ENCODE data around the gene RHOD.

The RHOD gene

GRCh38 chr11:67056267-67057204, at the start of gene RHOD:
Gene RHOD, plus strand, starts transcription at chr11:67056847. Its CDS starts 56 bp downstream, at chr11:67056903.
- Mint-ChIP-seq H3K4me3 (peak within 1 kb of the TSS; percentile 74), H3K4me1 (peaks cover 13% of the 10 kb centered on the region), H3K27ac (peak within 1 kb of the TSS; percentile 65), H3K36me3 (no peaks in the 10 kb centered on the region), H3K27me3 (peaks cover 4% of the 10 kb centered on the region), H3K9me3 (no peaks in the 10 kb centered on the region)

DNA sequence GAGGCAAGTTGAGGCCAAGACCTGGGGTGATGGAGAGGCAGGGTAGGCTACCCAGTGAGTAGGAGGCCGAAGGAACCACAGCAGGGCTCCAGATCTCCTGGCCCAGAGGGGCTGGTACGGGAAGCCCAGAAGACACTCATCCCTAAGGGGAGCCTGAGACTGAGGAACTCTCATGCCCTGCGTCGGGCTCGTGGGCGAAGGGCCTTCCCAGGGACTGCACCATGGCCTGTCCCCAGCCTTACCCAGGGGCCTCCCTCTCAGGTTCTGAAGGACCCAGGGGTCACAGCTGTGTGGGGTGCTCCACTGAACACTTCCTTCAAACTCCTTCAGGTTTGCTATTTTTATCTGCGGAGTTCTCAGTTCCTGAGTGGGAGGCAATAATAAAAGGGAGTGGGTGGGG, 49.5 kb upstream of the RHOD start:
- Mint-ChIP-seq H3K27ac (no peak overlapping the region), H3K9me3 (no peaks in the 10 kb centered on the region), H3K36me3 (no peaks in the 10 kb centered on the region), H3K27me3 (no peaks in the 10 kb centered on the region), H3K4me1 (peaks cover 5% of the 10 kb centered on the region), H3K4me3 (no peak overlapping the region)

- H3K27me3 Mint-ChIP-seq, result no peaks in the 10 kb centered on the region
- H3K9me3 Mint-ChIP-seq, result no peaks in the 10 kb centered on the region
- no peak overlapping the region for H3K4me3 Mint-ChIP-seq
- H3K4me1 Mint-ChIP-seq, result peaks cover 5% of the 10 kb centered on the region
- H3K36me3 Mint-ChIP-seq, result no peaks in the 10 kb centered on the region
- H3K27ac Mint-ChIP-seq, result no peak overlapping the region
Measured at GRCh38 chr11:67010296-67010905, 46.2 kb upstream of the RHOD start.

- Mint-ChIP-seq H3K27ac (no peak overlapping the region), H3K4me3 (no peak overlapping the region), H3K36me3 (no peaks in the 10 kb centered on the region), H3K9me3 (no peaks in the 10 kb centered on the region), H3K4me1 (no peaks in the 10 kb centered on the region), H3K27me3 (no peaks in the 10 kb centered on the region)
Measured at GRCh38 chr11:67013511-67014045, 43.1 kb upstream of the RHOD start.

DNA sequence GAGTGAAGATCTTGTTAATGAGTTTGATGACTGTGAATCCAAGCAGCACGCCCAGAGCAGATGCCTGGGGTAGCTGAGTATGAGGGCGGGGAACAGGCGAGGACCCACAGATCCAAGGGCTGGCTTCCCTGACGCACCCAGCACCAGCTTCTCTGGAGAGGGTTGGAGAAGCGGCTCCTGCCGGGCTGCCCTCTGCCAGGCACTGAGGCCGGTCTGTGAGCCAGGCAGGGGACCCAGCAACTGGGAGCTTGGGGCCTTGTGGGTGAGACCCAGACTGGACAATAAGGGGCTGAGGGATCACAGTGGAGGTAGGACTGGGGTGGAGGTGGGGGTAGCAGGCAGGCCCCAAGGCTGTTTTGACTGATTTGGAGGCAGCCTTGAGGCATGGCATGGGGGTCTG, 42.3 kb upstream of the RHOD start:
- Mint-ChIP-seq H3K4me1 (no peaks in the 10 kb centered on the region), H3K27me3 (no peaks in the 10 kb centered on the region), H3K36me3 (peaks cover 1% of the 10 kb centered on the region), H3K27ac (peak overlapping the region; percentile 35), H3K9me3 (no peaks in the 10 kb centered on the region), H3K4me3 (no peak overlapping the region)

DNA sequence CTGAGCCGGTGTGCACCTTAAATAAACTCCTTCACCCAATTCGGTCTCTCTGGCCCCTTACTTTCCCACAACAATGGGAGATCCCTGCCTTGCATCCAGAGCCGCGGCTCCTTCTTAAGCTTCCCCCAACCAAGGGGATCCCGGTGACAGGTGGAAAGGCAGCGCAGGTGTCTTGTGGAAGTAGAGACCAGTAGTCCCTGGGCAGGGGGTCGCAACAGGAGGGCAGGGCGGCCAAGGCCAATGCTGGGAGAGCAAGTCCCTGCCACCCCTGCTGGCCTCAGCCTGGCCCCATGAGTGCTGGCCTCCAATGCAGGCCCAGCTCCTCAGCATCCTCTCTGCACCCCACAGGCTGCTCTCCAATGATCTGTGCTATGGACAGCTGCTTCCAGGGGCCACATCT, 41.6 kb upstream of the RHOD start:
- no peak overlapping the region for H3K4me3 Mint-ChIP-seq
- no peaks in the 10 kb centered on the region for H3K27me3 Mint-ChIP-seq
- H3K27ac Mint-ChIP-seq, result no peak overlapping the region
- H3K36me3 Mint-ChIP-seq, result peaks cover 1% of the 10 kb centered on the region
- H3K4me1 Mint-ChIP-seq, result no peaks in the 10 kb centered on the region
- H3K9me3 Mint-ChIP-seq, result no peaks in the 10 kb centered on the region

GRCh38 chr11:67016550-67016949, 40.1 kb upstream of the RHOD start:
- Mint-ChIP-seq H3K4me3 (no peak overlapping the region), H3K27me3 (peaks cover 3% of the 10 kb centered on the region), H3K4me1 (no peaks in the 10 kb centered on the region), H3K27ac (no peak overlapping the region), H3K36me3 (peaks cover 1% of the 10 kb centered on the region), H3K9me3 (no peaks in the 10 kb centered on the region)

DNA sequence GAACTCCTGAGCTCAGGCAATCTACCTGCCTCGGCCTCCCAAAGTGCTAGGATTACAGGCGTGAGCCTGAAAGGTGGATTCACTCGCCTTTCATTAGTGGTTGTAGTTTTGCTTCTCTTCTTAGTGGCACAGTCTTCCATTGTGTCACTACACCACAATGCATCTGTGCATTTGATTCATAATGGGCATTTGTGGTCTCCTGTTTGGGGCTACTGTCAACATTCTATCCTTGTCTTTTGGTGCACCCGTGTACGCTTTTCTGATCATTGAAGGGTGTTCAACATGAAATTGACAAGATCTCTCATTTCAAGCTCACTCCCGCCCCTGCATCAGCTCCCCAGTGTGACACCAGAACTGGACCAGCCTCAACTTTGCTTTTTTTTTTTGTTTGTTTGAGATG, 35.7 kb upstream of the RHOD start:
- Mint-ChIP-seq H3K27me3 (peaks cover 12% of the 10 kb centered on the region), H3K4me3 (no peak overlapping the region), H3K27ac (no peak overlapping the region), H3K36me3 (peaks cover 1% of the 10 kb centered on the region), H3K9me3 (no peaks in the 10 kb centered on the region), H3K4me1 (peaks cover 25% of the 10 kb centered on the region)

GRCh38 chr11:67022341-67022933, 34.2 kb upstream of the RHOD start:
- Mint-ChIP-seq H3K4me1 (peaks cover 29% of the 10 kb centered on the region), H3K4me3 (peak overlapping the region; percentile 72), H3K27me3 (peaks cover 12% of the 10 kb centered on the region), H3K27ac (peak overlapping the region; percentile 19), H3K36me3 (peaks cover 1% of the 10 kb centered on the region), H3K9me3 (no peaks in the 10 kb centered on the region)

- peaks cover 1% of the 10 kb centered on the region for H3K36me3 Mint-ChIP-seq
- H3K4me3 Mint-ChIP-seq, result peak within 1 kb of the TSS; percentile 81
- peak within 1 kb of the TSS; percentile 19 for H3K27ac Mint-ChIP-seq
- peaks cover 12% of the 10 kb centered on the region for H3K27me3 Mint-ChIP-seq
- H3K4me1 Mint-ChIP-seq, result peaks cover 29% of the 10 kb centered on the region
- H3K9me3 Mint-ChIP-seq, result no peaks in the 10 kb centered on the region
Measured at GRCh38 chr11:67022961-67023956, 33.4 kb upstream of the RHOD start, which contains the start of gene SYT12. Gene SYT12, plus strand, starts transcription at chr11:67023134. Its CDS starts 7,011 bp downstream, at chr11:67030145.

DNA sequence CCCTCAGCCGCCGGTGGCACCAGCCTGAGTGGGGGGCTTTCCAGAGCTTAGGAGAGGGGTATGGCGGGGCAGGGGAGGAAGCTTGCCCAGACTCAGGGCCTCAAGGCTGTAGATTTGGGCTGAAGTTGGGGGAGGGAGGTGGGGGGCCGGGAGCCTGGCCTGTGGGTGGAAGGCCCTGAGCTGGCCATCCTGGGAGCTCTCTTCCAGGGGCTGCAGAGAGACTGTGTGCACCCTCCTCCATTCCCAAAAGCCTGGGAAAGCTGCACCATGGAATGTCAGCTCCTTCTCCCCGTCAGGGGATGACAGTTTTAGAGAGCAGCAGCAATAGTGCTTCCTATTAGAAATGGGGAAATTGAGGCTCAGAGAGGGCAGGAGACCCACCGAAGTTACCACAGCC, 32.7 kb upstream of the RHOD start:
- H3K27me3 Mint-ChIP-seq, result peaks cover 12% of the 10 kb centered on the region
- peaks cover 29% of the 10 kb centered on the region for H3K4me1 Mint-ChIP-seq
- H3K36me3 Mint-ChIP-seq, result no peaks in the 10 kb centered on the region
- H3K27ac Mint-ChIP-seq, result no peak overlapping the region
- peak overlapping the region; percentile 81 for H3K4me3 Mint-ChIP-seq
- no peaks in the 10 kb centered on the region for H3K9me3 Mint-ChIP-seq

DNA sequence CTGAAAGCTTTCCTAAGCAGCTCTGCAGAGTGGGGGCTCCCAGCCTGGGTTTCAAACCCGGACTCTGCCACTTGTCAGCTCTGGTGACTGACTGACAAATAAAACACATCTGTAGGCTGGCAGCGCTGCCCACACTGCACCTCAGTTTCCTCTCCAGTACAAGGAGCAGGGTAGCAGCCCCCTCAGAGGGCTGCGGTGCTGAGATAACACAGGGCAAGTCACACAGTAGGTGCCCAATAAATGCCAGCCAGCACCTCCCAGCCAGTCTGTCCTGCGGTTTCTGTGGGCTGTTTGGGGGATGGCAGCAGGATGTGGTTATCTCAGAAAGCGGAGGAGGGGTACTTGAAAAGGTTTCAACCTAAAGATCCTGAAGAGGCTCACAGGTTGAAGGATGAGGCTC, 32.2 kb upstream of the RHOD start:
- H3K27me3 Mint-ChIP-seq, result peaks cover 12% of the 10 kb centered on the region
- peak overlapping the region; percentile 51 for H3K4me3 Mint-ChIP-seq
- peaks cover 29% of the 10 kb centered on the region for H3K4me1 Mint-ChIP-seq
- no peak overlapping the region for H3K27ac Mint-ChIP-seq
- H3K9me3 Mint-ChIP-seq, result no peaks in the 10 kb centered on the region
- H3K36me3 Mint-ChIP-seq, result no peaks in the 10 kb centered on the region

DNA sequence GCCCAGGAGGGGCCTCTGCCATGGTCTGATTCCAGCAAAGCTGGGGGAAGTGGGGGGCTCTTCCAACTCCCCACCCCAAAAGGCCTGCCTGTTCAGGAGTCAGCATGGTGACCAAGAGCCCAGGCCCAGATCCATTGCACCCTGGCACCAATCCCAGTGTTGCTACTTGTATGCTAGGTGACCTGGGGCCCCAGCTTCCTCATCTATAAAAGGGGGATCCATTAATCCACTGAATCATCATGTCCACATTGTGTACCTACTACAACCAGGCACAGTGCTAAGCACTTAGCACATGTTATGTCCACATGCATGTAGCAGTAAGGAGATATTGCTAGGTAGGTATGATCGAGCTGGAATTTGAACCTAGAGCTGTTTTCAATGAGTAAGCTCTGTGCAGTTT, 31.7 kb upstream of the RHOD start:
- no peak overlapping the region for H3K4me3 Mint-ChIP-seq
- no peak overlapping the region for H3K27ac Mint-ChIP-seq

DNA sequence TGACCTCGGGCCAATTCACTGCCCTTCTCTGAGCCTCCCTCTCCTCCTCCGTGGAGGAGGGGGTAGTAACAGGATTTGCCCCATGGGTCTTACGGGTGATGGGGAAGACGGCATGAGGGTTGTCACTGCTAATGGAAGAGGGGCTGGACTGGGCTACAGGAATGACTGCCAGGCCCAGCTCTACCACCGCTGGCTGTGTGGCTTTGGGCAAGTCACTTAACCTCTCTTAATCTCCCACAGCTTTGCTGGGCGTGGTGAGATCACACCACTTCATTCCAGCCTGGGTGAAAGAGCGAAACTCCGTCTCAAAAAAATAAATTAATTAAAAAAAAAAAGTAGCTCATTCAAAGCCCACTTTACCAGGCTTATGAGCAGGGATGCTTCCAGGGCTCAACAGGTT, 30.9 kb upstream of the RHOD start:
- H3K4me1 Mint-ChIP-seq, result peaks cover 29% of the 10 kb centered on the region
- no peak overlapping the region for H3K27ac Mint-ChIP-seq
- no peaks in the 10 kb centered on the region for H3K9me3 Mint-ChIP-seq
- H3K4me3 Mint-ChIP-seq, result no peak overlapping the region
- no peaks in the 10 kb centered on the region for H3K36me3 Mint-ChIP-seq
- peaks cover 12% of the 10 kb centered on the region for H3K27me3 Mint-ChIP-seq

More for the DNA sequence above, 31.7 kb upstream of the RHOD start:
- H3K9me3 Mint-ChIP-seq, result no peaks in the 10 kb centered on the region
- peaks cover 29% of the 10 kb centered on the region for H3K4me1 Mint-ChIP-seq
- H3K36me3 Mint-ChIP-seq, result no peaks in the 10 kb centered on the region
- peaks cover 12% of the 10 kb centered on the region for H3K27me3 Mint-ChIP-seq

DNA sequence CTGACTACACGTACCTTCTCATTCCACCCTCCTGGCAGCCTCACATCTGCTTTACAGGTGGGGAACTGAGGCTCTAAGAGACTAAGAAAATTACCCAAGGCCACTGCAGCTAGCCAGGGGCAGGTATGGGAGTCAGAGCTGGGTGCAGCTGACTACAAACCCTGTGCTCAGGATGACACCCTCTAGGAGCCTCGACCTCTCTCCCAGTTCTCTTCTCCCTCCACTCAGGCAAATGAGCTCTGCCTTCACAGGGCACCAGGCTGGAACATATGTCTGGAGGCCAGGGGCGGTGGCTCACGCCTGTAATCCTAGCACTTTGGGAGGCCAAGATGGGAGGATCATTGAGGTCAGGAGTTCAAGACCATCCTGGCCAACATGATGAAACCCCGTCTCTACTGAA, 29.7 kb upstream of the RHOD start:
- H3K27ac Mint-ChIP-seq, result no peak overlapping the region
- H3K27me3 Mint-ChIP-seq, result peaks cover 11% of the 10 kb centered on the region
- no peaks in the 10 kb centered on the region for H3K9me3 Mint-ChIP-seq
- no peaks in the 10 kb centered on the region for H3K36me3 Mint-ChIP-seq
- peaks cover 29% of the 10 kb centered on the region for H3K4me1 Mint-ChIP-seq
- no peak overlapping the region for H3K4me3 Mint-ChIP-seq

Measured in activated naive CD4-positive, alpha-beta T cell treated with anti-CD3 and anti-CD28 coated beads, Interleukin-2, amount 50 U/mL, for 24 hours (primary cell).